22Rv1 (cell line): Measurements from ENCODE around the gene RBM10.

Experiments used
- H3K27ac ChIP-seq: fragments of 450-650 bp; 2 replicates; pipeline ENCODE4 v1.5.1; 2017
- CTCF ChIP-seq: fragments of 450-650 bp; IDR thresholded peaks from 2 replicates; pipeline ENCODE4 v1.5.1; 2017; ENCODE audit warnings: mild to moderate bottlenecking
- ZFX ChIP-seq: fragments of 450-650 bp; IDR thresholded peaks from 2 replicates; pipeline ENCODE4 v1.6.1; 2017; ENCODE audit warnings: antibody characterized with exemption, borderline replicate concordance

RBM10 gene

GRCh38 chrX:47146121-47146935 is 1.3 kb downstream of the RBM10 start:
- TF ChIP-seq ZFX (no peak), CTCF (no peak)
- peak overlapping the region; percentile 92 for H3K27ac ChIP-seq

- no peak overlapping the region for H3K27ac ChIP-seq
- TF ChIP-seq ZFX (no peak), CTCF (no peak)
Measured at GRCh38 chrX:47146936-47147859, 2.2 kb downstream of the RBM10 start.

- H3K27ac ChIP-seq = no peak overlapping the region
- TF ChIP-seq CTCF = no peak
- no peak for TF ChIP-seq ZFX
Measured at GRCh38 chrX:47148946-47149345, 3.9 kb downstream of the RBM10 start.

GRCh38 chrX:47151435-47151834 is 6.4 kb downstream of the RBM10 start:
- H3K27ac ChIP-seq = peak overlapping the region; percentile 57
- TF ChIP-seq ZFX (no peak), CTCF (no peak)

GRCh38 chrX:47156611-47157520 is 11.8 kb downstream of the RBM10 start:
- TF ChIP-seq CTCF (no peak), ZFX (no peak)
- H3K27ac ChIP-seq = no peak overlapping the region

GRCh38 chrX:47158131-47158530 is 13.1 kb downstream of the RBM10 start:
- TF ChIP-seq CTCF (no peak), ZFX (no peak)
- no peak overlapping the region for H3K27ac ChIP-seq
